HG03175 (cell line): ENCODE measurements around the gene XKR7.
"Not testable (repeated sequence)": the region's sequence is repeated elsewhere in the genome, so short reads cannot be mapped to it uniquely, and the experiment has no call there.

Experiments
- ATAC-seq: cut with Tn5 transposase; IDR thresholded peaks from one replicate; pipeline ENCODE4 v1.9.1; 2021; ENCODE audit warnings: mild to moderate bottlenecking, moderate library complexity; ENCODE audit not compliant: unreplicated experiment

The XKR7 gene

DNA sequence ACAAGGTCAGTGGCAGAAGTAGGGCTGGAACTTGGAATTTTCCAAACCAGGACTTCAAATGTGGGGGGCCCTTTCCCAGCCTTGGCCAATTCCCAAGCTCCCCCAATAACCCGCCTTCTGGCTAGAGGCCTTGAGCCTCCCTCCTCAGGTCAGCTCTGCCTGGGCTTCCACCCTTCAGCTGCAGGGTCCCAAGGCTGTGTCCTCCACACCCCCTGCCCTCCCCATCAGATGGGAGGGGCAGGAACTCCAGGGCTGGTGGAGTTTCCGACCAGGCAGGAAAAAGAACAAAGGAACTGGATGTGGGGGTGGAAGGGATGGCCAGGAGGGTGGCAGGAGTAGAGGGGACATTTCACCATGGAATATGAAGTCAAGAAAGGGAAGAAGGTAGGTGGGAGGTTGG, 42.1 kb downstream of the XKR7 start, which contains the start of gene CCM2L:
Gene CCM2L (plus strand): TSS at position 338 of the 400 bp plus-strand sequence. CDS start 17 bp downstream, at position 355.
- no peak for ATAC-seq

DNA sequence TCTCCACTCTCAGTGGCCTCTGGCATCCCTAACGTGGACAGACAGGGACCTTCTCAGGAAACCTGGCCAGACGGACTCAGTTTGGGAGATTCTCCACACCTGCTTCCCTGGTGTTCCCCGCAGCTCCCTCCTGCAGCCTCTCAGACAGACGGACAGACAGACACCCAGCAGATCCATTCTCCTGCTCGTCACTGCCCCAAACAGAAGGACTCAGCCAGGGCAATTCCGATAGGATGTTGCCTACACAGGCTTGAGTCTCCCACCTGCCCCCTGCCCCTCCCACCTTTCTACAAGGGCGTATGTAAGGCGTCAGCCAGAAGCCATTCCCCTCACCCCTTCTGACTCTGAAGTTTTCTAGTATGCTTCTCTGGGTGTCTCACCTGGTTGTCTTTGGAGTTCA, 42.7 kb downstream of the XKR7 start:
- ATAC-seq, result no peak

GRCh38 chr20:32012159-32012688, 44.3 kb downstream of the XKR7 start:
- no peak for ATAC-seq

GRCh38 chr20:32013326-32013725, 45.4 kb downstream of the XKR7 start:
- ATAC-seq, result no peak

GRCh38 chr20:32017711-32018251, 49.8 kb downstream of the XKR7 start:
- no peak for ATAC-seq

- no peak for ATAC-seq
These were observed 50.6 kb downstream of the XKR7 start for GRCh38 chr20:32018269-32019155.

DNA sequence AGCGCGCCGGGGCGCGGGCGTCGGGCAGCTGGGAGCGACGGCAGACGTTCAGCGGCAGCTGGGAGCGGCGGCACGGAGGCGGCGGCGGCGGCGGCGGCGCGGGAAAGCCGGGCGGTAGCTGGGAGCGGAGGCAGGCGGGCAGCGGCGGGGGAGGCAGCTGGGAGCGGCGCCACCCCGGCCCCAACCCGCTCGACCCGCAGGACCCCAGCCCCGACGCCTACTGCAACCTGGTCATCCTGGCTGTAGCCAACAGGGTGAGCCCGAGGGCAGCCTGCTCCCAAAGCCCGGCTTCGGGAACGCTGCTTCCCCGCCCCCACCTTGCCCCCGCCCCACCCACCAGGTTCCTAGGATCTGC, 51.2 kb downstream of the XKR7 start:
- ATAC-seq, result no peak

DNA sequence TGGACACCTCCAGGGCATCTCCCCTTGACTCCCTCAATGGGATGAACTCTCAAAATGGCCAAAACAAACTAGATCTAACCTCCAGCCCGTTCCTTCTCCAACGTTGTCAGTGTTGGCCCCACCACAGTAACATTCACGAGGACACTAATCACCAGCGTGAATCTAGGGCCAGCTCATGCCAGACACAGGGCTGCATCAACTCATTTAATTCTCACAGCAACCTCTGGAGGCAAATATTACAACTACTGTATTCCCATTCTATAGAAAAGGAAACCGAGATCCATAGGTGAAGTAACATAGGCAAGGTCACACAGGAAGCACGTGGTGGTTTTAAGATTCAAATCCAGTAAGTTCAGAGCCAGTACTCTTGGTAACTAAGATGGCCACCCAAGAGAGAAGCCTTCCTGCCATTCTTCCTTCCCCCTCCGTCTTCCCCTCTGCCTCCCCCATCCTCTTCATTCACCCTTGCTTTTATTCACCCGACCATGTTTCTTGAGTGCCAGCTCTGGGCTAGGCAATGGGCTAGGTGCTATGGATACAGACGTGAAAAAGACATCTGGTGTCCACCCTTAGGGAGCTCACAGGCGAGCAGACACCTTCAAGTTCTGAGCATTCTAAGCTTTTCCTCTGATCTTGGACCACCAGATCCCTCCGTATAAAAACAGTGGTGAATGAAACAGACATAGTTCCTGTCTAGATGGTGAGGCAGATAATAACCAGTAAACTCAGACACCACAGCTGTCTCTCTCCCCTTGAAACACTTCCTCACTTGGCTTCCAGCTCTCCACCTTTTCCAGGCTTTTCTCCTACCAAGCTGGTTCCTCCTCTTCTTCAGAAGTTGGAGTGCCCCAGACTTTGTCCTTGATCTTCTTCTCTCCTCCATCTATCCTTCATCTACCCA, 51.9 kb downstream of the XKR7 start:
- ATAC-seq, result no peak

GRCh38 chr20:32021091-32021490, 53.1 kb downstream of the XKR7 start:
- no peak for ATAC-seq

DNA sequence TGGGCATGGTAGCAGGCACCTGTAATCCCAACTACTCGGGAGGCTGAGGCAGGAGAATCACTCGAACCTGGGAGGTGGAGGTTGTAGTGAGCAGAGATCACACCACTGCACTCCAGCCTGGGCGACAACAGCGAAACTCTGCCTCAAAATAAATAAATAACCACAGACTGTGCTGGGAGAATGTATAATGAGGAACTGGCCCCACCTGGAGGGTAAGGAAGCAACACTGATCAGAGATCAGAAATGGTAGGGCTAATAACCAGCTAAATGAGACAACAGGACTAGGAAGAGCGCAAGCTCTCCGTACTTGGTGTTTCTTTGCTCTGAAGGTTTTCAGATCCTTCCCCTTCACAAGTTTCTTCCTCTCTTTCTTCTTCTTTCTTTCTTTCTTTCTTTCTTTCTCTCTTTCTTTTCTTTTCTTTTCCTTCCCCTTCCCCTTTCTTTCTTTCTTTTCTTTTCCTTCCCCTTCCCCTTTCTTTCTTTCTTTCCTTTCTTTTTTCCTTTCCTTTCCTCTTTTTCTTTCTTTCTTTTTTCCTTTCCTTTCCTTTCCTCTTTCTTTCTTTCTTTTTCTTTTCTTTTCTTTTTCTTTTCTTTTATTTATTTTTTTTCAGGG, 56.8 kb downstream of the XKR7 start:
- peak; percentile 52 for ATAC-seq

GRCh38 chr20:32027643-32028042, 59.7 kb downstream of the XKR7 start:
- ATAC-seq, result no peak

DNA sequence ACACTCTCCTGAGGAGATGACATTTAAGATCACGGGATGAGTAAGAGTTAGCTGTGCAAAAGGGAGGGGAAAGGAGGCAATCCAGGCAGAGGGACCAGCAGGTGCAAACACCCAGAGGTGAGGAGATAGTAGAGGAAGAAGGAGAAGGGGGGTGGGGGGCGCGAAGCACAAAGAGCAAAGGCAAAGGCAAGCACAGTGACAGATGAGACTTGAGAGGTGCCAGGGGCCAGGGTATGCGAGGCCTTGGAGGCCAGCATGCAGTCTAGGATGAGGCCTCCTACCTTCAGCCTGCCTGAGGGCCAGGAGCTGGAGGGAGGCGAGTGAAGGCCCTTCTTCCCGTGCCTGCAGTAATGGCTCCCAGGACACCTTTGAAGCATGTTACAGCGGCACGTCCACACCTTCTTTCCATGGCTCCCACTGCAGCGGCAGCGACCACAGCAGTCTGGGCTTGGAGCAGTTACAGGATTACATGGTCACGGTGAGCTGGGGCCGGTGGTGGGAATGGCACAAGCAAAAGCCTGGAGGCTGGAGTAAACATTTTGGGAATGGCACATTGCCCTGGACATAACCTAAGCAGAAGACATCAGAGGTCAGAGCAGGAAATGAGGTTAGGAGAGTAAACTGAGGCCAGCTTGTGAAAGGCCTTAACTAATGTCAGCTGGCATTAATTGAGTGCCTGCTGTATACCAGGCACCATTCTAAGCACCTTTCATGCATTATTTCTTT, 60.9 kb downstream of the XKR7 start:
- ATAC-seq, result no peak

DNA sequence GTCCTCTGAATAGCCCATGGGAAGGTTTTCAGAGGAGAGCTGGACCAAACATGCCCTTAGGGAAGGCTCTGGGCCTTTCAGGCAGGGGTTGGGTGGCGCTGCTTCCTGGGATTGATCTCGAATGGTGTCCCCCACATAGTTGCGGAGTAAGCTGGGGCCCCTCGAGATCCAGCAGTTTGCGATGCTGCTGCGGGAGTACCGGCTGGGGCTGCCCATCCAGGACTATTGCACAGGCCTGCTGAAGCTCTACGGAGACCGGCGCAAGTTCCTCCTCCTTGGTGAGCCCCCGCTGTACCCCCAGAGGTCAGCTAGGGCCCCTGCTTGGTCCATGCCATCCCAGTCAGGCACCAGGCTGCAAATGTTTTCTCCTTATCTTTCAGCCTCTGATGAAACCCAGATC, 61.6 kb downstream of the XKR7 start:
- ATAC-seq, result no peak

DNA sequence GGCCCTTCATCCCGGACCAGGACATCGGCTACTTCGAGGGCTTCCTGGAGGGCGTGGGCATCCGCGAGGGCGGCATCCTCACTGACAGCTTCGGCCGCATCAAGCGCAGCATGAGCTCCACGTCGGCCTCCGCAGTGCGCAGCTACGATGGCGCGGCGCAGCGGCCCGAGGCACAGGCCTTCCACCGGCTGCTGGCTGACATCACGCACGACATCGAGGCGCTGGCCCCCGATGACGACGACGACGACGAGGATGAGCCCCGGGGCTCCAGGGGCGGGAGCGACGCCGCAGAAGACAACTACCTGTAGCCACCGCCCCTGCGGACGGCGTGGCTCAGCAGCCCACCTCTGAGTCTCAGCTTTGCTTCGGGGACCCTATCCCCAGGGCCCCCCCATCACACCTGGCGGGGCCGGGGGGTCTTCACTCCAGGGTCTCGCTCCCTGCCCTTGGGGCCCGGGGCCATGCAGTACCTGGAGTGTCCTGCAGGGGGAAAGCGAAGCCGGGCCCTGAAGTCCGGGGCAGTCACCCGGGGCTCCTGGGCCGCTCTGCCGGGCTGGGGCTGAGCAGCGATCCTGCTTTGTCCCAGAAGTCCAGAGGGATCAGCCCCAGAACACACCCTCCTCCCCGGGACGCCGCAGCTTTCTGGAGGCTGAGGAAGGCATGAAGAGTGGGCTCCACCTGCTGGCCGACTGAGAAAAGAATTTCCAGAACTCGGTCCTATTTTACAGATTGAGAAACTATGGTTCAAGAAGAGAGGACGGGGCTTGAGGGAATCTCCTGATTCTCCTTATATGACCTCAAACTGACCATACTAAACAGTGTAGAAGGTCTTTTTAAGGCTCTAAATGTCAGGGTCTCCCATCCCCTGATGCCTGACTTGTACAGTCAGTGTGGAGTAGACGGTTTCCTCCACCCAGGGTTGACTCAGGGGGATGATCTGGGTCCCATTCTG, 63.3 kb downstream of the XKR7 start:
- ATAC-seq, result no peak

DNA sequence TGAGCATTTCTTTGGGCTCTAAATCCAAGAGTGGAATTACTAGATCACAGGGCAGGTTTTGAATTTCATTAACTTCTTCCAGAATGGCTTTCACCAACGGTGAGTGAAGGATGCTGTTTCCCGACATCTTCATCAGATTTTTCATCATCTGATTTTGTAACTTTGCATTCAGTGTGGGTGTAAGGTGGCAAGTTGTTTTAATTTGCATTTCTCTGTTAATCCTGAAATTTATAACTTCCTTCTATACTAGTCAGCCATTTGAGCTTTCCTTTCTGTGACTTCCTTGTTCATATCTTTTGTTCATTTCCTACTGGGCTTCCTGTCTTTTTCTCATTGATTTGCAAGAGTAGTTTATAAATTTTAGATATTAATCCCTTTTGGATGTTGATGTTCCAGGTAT, 65.4 kb downstream of the XKR7 start:
- ATAC-seq, result no peak

DNA sequence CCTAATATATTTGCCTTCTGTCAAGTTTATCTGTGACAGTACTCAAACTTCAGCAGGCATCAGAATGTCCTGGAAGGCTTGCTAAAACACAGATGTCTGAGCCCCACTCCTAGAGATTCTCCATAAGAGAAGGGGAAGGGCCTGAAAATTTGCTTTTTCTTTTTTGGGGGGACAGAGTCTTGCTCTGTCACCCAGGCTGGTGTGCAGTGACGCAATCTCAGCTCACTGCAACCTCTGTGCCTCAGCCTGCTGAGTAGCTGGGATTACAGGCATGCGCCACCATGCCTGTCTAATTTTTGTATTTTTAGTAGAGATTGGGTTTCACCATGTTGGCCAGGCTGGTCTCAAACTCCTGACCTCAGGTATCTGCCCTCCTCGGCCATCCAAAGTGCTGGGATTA, 65.8 kb downstream of the XKR7 start:
- ATAC-seq, result not testable (repeated sequence)

GRCh38 chr20:32034581-32035425, 66.9 kb downstream of the XKR7 start:
- no peak for ATAC-seq

DNA sequence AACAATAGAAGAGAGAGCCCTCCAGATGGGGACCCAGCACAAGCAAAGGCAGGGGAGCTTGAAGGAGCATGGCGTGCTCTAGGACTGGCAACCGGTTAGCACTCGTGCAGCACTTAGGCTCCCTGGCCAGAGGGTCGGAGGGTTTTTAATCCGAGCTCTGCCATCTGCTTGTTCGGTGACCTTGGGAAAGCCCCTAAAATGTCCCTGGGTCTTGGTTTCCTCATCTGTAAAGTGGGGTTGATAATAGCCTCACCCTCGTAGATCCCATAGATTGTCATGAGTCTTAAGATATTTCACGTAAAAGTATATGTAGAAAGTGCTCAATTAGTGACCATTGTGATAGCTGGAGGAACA, 67.5 kb downstream of the XKR7 start:
- no peak for ATAC-seq
